ENCODE data around the gene CLDN1.
"Not testable (repeated sequence)": the region's sequence is repeated elsewhere in the genome, so short reads cannot be mapped to it uniquely, and the experiment has no call there.

The CLDN1 gene

DNA sequence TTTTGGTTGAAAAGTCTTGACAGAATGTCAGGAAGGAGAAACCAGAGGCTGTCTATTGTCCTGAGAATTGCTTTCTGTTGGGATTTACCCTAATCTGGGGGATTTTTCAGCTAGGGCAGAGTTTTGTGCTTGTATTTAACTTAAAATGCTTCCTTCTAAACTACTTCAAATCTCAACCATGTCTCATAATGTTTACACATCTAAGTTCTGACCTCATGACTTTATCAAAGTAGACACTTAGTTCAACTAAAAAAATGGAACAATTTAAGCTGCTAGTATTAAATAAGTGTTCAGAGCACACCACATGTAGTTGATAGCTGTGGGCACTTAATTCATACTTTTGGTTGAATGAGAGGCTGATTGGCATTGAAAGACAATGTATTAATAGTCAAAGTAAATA, 28.2 kb downstream of the CLDN1 start:
- Histone ChIP-seq H3K9me3 (ENCODE audit: control insufficient read depth, low read length) (peaks cover 8% of the 10 kb centered on the region), H3K36me3 (ENCODE audit: control insufficient read depth, insufficient read depth, low read length) (no peaks in the 10 kb centered on the region), H3K27ac (ENCODE audit: low read depth, low read length, severe bottlenecking) (no peak overlapping the region), H3K4me3 (ENCODE audit: extremely low read depth, insufficient read depth, low read length, poor library complexity, severe bottlenecking) (no peak overlapping the region), H3K4me1 (ENCODE audit: control insufficient read depth, insufficient read depth, low read length, poor library complexity, severe bottlenecking) (no peaks in the 10 kb centered on the region)

DNA sequence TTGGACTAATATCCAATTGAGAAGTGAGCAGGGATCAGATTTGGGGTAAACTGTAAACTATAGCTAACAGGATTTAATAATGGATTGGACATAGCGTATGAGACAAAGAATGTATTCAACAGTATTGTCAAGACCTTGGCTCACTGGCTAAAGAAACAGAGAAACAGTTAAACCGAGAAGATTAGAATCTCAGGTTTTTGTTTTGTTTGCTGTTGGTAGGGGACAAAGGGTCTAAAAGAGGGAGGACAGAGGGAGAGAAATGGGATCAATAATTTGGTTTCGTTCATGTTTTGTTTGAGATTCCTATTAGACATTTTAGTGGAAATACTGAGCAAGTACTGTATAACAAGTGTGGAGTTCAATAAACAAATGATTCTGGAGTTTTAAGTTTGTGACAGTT, 28.6 kb downstream of the CLDN1 start:
- WGBS, 2 experiments (ENCODE audit: insufficient coverage in 2 of 2), result 85 to 89% methylated on average over 3 of the region's 3 CpGs
- no peaks in the 10 kb centered on the region for H3K36me3 ChIP-seq (ENCODE audit: control insufficient read depth, insufficient read depth, low read length)
- peaks cover 8% of the 10 kb centered on the region for H3K9me3 ChIP-seq (ENCODE audit: control insufficient read depth, low read length)
- no peak overlapping the region for H3K27ac ChIP-seq (ENCODE audit: low read depth, low read length, severe bottlenecking)
- no peak overlapping the region for H3K4me3 ChIP-seq (ENCODE audit: extremely low read depth, insufficient read depth, low read length, poor library complexity, severe bottlenecking)
- H3K4me1 ChIP-seq (ENCODE audit: control insufficient read depth, insufficient read depth, low read length, poor library complexity, severe bottlenecking), result no peaks in the 10 kb centered on the region

DNA sequence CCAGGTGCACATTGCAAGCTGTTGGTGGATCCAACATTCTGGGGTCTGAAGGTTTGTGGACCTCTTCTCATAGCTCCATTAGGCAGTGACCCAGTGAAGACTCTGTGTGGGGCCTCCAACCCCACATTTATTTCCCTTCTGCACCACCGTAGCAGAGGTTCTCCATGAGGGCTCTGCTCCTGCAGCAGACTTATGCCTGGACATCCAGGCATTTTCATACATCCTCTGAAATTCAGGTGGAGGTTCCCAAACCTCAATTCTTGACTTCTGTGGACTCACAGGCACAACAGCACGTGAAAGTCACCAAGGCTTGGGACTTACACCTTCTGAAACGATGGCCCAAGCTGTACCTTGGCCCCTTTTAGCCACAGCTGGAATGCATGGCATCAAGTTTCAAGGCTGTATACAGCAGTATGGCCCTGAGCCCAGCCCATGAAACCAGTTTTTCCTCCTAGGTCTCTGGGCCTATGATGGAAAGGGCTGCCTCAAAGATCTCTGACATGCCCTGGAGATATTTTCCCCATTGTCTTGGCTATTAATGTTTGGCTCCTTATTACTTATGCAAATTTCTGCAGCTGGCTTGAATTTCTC, 30.2 kb downstream of the CLDN1 start:
- WGBS, 2 experiments (ENCODE audit: insufficient coverage in 2 of 2), result 67 to 77% methylated on average over 3 of the region's 3 CpGs

DNA sequence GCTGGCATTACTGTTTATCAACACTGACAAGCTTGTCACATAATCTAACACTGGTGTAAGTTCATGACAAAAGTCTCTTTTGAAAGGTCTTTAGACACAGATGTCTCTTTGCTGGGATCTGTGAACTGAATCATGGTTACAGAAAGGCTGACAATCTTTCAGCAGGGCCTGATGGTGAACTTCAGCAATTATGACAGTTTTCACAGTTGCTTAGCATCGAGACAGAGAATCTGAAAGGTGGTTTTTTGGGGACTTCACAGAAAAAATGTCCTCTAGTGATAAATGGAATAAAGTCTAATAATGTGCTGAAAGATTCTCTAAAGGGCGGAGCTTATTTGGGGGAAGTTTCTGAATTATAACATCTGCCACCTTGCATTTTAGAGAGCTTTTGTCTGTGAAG, 32.3 kb downstream of the CLDN1 start:
- Histone ChIP-seq H3K4me1 (ENCODE audit: control insufficient read depth, insufficient read depth, low read length, poor library complexity, severe bottlenecking) (no peaks in the 10 kb centered on the region), H3K4me3 (ENCODE audit: extremely low read depth, insufficient read depth, low read length, poor library complexity, severe bottlenecking) (no peak overlapping the region), H3K9me3 (ENCODE audit: control insufficient read depth, low read length) (peaks cover 19% of the 10 kb centered on the region), H3K36me3 (ENCODE audit: control insufficient read depth, insufficient read depth, low read length) (no peaks in the 10 kb centered on the region), H3K27ac (ENCODE audit: low read depth, low read length, severe bottlenecking) (no peak overlapping the region)
- 73 to 75% methylated on average over 2 of the region's 2 CpGs for WGBS, 2 experiments (ENCODE audit: insufficient coverage in 2 of 2)

More for the DNA sequence above, 30.2 kb downstream of the CLDN1 start:
- H3K36me3 ChIP-seq (ENCODE audit: control insufficient read depth, insufficient read depth, low read length), result no peaks in the 10 kb centered on the region
- no peaks in the 10 kb centered on the region for H3K4me1 ChIP-seq (ENCODE audit: control insufficient read depth, insufficient read depth, low read length, poor library complexity, severe bottlenecking)
- H3K4me3 ChIP-seq (ENCODE audit: extremely low read depth, insufficient read depth, low read length, poor library complexity, severe bottlenecking), result no peak overlapping the region
- no peak overlapping the region for H3K27ac ChIP-seq (ENCODE audit: low read depth, low read length, severe bottlenecking)
- peaks cover 15% of the 10 kb centered on the region for H3K9me3 ChIP-seq (ENCODE audit: control insufficient read depth, low read length)

DNA sequence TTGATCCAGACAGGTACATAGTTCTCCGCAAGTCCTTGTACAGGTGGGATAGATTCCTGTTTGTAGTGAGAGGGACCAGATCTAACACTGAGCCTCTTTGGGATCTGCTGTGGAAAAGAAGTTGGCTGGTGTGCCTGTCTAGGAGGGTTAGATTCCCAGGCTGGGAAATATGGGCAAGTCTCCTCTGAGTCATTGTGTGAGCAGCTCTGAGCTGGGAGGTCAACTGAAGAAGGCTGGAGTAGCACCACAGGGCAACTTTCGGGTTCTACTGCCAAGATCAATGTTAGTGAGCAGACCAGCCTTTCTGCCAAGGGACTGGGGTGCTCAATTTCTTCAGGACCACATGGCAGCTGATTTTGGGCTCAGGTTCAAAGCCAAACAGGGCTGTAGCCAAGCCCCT, 33.4 kb downstream of the CLDN1 start:
- H3K9me3 ChIP-seq (ENCODE audit: control insufficient read depth, low read length), result peaks cover 19% of the 10 kb centered on the region
- H3K4me1 ChIP-seq (ENCODE audit: control insufficient read depth, insufficient read depth, low read length, poor library complexity, severe bottlenecking), result no peaks in the 10 kb centered on the region
- no peak overlapping the region for H3K4me3 ChIP-seq (ENCODE audit: extremely low read depth, insufficient read depth, low read length, poor library complexity, severe bottlenecking)
- H3K36me3 ChIP-seq (ENCODE audit: control insufficient read depth, insufficient read depth, low read length), result no peaks in the 10 kb centered on the region
- 95 to 96% methylated on average over 2 of the region's 2 CpGs for WGBS, 2 experiments (ENCODE audit: insufficient coverage in 2 of 2)
- no peak overlapping the region for H3K27ac ChIP-seq (ENCODE audit: low read depth, low read length, severe bottlenecking)

DNA sequence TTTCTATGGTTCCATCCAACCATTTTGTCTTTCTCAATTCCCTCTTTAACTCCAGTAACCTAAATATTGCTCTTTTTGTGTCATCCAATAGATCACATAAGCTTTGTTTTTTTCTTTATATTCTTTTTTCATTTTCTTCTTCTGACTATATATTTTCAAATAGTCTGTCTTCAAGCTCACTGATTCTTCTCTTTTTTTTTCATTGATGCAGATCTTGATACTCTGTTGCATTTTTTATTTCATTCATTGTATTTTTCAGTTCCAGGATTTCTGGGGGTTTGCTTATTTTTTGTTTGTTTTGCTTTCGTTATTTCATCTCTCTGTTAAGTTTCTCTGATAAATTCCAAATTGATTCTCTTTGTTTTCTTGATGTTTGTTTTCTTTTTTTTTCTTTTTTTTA, 36.2 kb downstream of the CLDN1 start:
- no peaks in the 10 kb centered on the region for H3K4me1 ChIP-seq (ENCODE audit: control insufficient read depth, insufficient read depth, low read length, poor library complexity, severe bottlenecking)
- H3K9me3 ChIP-seq (ENCODE audit: control insufficient read depth, low read length), result peaks cover 11% of the 10 kb centered on the region
- no CpG with 5 or more reads among the region's 1 CpG for WGBS, 2 experiments (ENCODE audit: insufficient coverage in 2 of 2)
- H3K36me3 ChIP-seq (ENCODE audit: control insufficient read depth, insufficient read depth, low read length), result no peaks in the 10 kb centered on the region
- H3K27ac ChIP-seq (ENCODE audit: low read depth, low read length, severe bottlenecking), result no peak overlapping the region
- H3K4me3 ChIP-seq (ENCODE audit: extremely low read depth, insufficient read depth, low read length, poor library complexity, severe bottlenecking), result no peak overlapping the region

DNA sequence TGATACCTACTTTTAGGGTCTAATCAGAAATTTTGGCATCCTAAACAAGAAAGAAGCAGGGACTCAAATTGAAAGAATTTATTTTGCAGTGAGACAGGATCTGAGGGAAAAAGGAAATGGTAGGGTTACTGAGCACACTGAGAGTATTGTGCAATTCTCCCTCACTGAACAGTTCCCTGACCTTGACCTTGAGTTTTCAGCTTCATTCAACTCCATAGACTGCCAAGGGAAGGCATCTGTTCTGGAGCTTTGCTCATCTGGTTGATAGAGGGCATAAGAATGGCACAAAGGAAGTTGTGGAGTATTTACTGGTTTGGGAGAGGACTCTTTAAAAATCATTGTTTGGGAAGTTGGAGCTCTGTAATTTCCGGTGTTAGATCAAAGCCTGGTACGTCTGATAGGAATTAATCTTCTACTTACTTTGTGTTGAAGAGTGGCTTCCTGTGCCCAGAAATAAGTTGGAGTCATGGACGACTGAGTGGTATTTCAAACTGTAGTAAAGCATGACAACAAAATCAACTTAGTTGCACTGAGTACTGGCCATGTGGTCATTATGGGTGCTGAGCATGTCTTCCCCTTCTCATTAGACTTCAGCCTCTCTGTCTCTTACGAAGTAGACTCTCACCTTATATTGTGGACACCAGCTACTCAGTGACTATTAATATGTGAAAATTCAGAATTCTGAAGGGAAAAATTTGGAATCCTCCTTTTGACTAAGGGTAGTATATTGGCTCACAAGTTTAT, 40.8 kb downstream of the CLDN1 start:
- WGBS, 2 experiments (ENCODE audit: insufficient coverage in 2 of 2), result 80% methylated on average over 1 of the region's 4 CpGs; no CpG with 5 or more reads in 1 of the 2 experiments
- Histone ChIP-seq H3K36me3 (ENCODE audit: control insufficient read depth, insufficient read depth, low read length) (no peaks in the 10 kb centered on the region), H3K4me3 (ENCODE audit: extremely low read depth, insufficient read depth, low read length, poor library complexity, severe bottlenecking) (no peak overlapping the region), H3K9me3 (ENCODE audit: control insufficient read depth, low read length) (peaks cover 4% of the 10 kb centered on the region), H3K27ac (ENCODE audit: low read depth, low read length, severe bottlenecking) (no peak overlapping the region), H3K4me1 (ENCODE audit: control insufficient read depth, insufficient read depth, low read length, poor library complexity, severe bottlenecking) (no peaks in the 10 kb centered on the region)

DNA sequence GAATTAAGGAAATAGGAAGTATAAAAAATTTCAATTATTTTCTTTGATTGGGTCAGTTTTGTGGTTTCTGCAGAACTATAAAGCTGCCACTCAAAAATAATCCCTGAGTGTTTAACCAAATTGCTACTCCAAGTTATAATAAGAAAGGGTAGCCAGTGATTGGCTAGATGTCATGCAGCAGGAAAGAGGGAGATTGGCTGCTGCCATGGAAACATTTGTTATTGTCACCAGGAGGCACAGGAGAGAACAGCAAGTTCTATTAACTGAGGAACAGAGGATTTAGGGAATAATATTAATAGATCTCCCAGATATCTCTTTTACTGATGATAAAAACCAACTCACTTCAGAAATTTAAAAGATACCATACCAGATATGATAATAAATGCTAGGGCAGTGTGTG, 42.6 kb downstream of the CLDN1 start:
- Histone ChIP-seq H3K27ac (ENCODE audit: low read depth, low read length, severe bottlenecking) (no peak overlapping the region), H3K36me3 (ENCODE audit: control insufficient read depth, insufficient read depth, low read length) (no peaks in the 10 kb centered on the region), H3K4me3 (ENCODE audit: extremely low read depth, insufficient read depth, low read length, poor library complexity, severe bottlenecking) (no peak overlapping the region), H3K9me3 (ENCODE audit: control insufficient read depth, low read length) (no peaks in the 10 kb centered on the region), H3K4me1 (ENCODE audit: control insufficient read depth, insufficient read depth, low read length, poor library complexity, severe bottlenecking) (no peaks in the 10 kb centered on the region)

DNA sequence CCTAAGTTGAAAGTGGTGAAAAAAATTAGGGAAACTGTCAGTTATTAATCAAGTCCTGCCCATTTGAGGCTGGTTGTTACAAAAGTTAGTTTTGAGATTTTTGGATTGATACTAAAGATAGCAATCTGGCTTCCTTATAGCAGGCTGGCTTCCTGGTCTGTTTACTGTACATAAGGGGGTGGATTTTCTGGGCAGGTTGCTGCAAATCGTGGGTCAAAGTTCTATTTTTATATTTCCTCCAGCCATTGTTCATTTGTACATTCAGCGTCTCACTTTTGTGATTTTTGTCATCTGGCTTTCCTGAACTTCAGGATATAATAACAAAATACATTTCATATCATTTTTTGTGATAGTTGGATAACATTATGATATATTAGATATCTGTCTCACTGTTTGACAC, 49.5 kb downstream of the CLDN1 start:
- H3K36me3 ChIP-seq (ENCODE audit: control insufficient read depth, insufficient read depth, low read length), result no peaks in the 10 kb centered on the region
- no peak overlapping the region for H3K4me3 ChIP-seq (ENCODE audit: extremely low read depth, insufficient read depth, low read length, poor library complexity, severe bottlenecking)
- 100% methylated on average over 1 of the region's 2 CpGs; no CpG with 5 or more reads in 1 of the 2 experiments for WGBS, 2 experiments (ENCODE audit: insufficient coverage in 2 of 2)
- no peaks in the 10 kb centered on the region for H3K9me3 ChIP-seq (ENCODE audit: control insufficient read depth, low read length)
- no peaks in the 10 kb centered on the region for H3K4me1 ChIP-seq (ENCODE audit: control insufficient read depth, insufficient read depth, low read length, poor library complexity, severe bottlenecking)
- H3K27ac ChIP-seq (ENCODE audit: low read depth, low read length, severe bottlenecking), result no peak overlapping the region

DNA sequence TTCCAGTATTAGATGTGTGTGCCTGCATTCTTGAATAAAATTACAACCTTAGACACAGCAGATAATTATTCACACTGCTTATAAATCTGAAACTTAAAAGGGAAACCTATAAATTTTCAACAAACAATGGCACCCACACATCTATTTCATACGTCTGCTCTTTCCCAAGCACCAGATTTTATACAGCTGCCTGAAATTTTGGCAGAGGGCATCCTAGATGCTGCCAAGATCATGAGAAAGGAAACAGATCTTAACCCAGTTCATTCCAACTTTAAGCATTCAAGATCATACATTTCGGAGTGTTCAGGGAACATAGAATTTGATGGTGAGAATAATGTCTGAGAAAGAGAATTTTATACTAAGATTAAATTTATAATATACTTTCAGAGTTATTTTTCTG, 53.1 kb downstream of the CLDN1 start:
- H3K36me3 ChIP-seq (ENCODE audit: control insufficient read depth, insufficient read depth, low read length), result no peaks in the 10 kb centered on the region
- no peak overlapping the region for H3K27ac ChIP-seq (ENCODE audit: low read depth, low read length, severe bottlenecking)
- no peak overlapping the region for H3K4me3 ChIP-seq (ENCODE audit: extremely low read depth, insufficient read depth, low read length, poor library complexity, severe bottlenecking)
- no peaks in the 10 kb centered on the region for H3K4me1 ChIP-seq (ENCODE audit: control insufficient read depth, insufficient read depth, low read length, poor library complexity, severe bottlenecking)
- 67 to 83% methylated on average over 1 of the region's 2 CpGs for WGBS, 2 experiments (ENCODE audit: insufficient coverage in 2 of 2)
- H3K9me3 ChIP-seq (ENCODE audit: control insufficient read depth, low read length), result no peaks in the 10 kb centered on the region

DNA sequence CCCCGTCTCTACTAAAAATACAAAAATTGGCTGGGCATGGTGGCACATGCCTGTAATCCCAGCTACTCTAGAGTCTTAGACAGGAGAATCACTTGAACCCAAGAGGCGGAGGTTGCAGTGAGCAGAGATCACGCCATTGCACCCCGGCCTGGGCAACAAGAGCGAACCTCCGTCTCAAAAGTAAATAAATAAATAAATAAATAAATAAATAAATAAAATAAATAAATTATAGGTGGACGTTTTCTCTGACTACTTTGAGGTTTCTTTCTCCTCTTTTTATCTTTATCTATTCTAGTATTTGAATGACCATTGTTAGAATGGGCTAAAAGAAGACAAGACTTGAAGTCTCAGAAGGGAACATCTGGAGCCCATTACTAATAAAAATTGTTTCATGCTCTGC, 54.8 kb downstream of the CLDN1 start:
- 100% methylated on average over 1 of the region's 7 CpGs for WGBS, 2 experiments (ENCODE audit: insufficient coverage in 2 of 2)
- H3K4me3 ChIP-seq (ENCODE audit: extremely low read depth, insufficient read depth, low read length, poor library complexity, severe bottlenecking); H3K4me1 ChIP-seq (ENCODE audit: control insufficient read depth, insufficient read depth, low read length, poor library complexity, severe bottlenecking); H3K9me3 ChIP-seq (ENCODE audit: control insufficient read depth, low read length); H3K36me3 ChIP-seq (ENCODE audit: control insufficient read depth, insufficient read depth, low read length); H3K27ac ChIP-seq (ENCODE audit: low read depth, low read length, severe bottlenecking): not testable (repeated sequence)

Data from mesodermal cell (in vitro differentiated cells).